ES-I3 (cell line): ENCODE data around the gene RPTOR.

Experiments used
- H3K36me3 ChIP-seq: 2 replicates; pipeline ENCODE4 v1.6.1; 2013; ENCODE audit warnings: mild to moderate bottlenecking, low read length, control low read depth, moderate library complexity; ENCODE audit not compliant: insufficient read depth
- H3K4me1 ChIP-seq: 2 replicates; pipeline ENCODE4 v1.6.1; 2013; ENCODE audit warnings: mild to moderate bottlenecking, control low read depth, low read length; ENCODE audit not compliant: insufficient read depth
- H3K9ac ChIP-seq: 2 replicates; pipeline ENCODE4 v1.6.1; 2013; ENCODE audit warnings: low read depth, mild to moderate bottlenecking, low read length, moderate library complexity
- H3K9me3 ChIP-seq: 2 replicates; pipeline ENCODE4 v1.6.1; 2013; ENCODE audit warnings: mild to moderate bottlenecking, low read length, moderate library complexity; ENCODE audit not compliant: control insufficient read depth, insufficient read depth

The RPTOR gene

GRCh38 chr17:80980397-80981061 lies 435.9 kb downstream of the RPTOR start:
- Histone ChIP-seq H3K9me3 (no peaks in the 10 kb centered on the region), H3K36me3 (no peaks in the 10 kb centered on the region), H3K4me1 (no peaks in the 10 kb centered on the region; the same call in 1 of the 2 replicates)

DNA sequence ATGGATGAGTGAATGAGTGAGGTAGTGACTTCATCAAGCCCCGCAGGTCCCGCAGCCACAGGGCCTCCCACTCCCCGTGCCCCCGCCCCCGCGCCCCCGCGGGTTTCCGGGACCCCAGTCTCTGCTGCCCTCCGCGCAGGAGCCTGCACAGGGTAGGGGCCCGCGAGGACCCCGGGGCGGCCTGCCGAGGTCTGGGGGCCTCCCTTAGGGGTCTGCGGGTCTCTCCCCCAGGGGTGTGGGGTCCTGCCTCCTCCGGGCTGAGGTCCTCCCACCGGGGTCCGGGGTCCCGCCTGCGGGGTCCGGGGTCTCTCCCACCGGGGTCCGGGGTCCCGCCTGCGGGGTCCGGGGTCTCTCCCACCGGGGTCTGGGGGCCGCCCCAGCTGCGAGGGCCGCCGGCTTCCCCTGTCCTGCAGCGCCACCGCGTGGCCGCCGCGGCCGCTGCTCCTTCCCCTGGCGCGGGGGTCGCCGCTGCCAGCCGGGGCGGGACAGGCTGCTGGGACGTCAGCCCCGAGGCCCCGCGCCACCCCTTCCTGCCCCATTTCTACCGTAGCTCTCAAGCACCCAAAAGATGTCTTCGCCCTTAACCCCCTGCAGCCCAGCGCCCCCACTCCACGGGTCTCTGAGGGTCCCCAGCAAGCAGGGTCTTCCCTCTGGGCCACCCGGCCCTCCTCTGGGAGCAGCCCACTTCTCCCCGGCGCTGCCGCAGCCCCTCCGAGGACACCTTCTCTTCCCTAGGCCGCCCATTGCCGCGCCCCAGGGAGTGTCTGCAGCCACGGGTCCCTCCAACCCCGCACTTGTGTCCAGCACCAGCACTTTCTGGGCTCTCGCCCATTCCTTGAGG lies 436.6 kb downstream of the RPTOR start:
- Histone ChIP-seq H3K9ac (peak overlapping the region; percentile 26; the same call in 1 of the 2 replicates), H3K36me3 (no peaks in the 10 kb centered on the region), H3K4me1 (no peaks in the 10 kb centered on the region; the same call in 1 of the 2 replicates), H3K9me3 (no peaks in the 10 kb centered on the region)

More at GRCh38 chr17:80980397-80981061, 435.9 kb downstream of the RPTOR start:
- no peak overlapping the region for H3K9ac ChIP-seq

DNA sequence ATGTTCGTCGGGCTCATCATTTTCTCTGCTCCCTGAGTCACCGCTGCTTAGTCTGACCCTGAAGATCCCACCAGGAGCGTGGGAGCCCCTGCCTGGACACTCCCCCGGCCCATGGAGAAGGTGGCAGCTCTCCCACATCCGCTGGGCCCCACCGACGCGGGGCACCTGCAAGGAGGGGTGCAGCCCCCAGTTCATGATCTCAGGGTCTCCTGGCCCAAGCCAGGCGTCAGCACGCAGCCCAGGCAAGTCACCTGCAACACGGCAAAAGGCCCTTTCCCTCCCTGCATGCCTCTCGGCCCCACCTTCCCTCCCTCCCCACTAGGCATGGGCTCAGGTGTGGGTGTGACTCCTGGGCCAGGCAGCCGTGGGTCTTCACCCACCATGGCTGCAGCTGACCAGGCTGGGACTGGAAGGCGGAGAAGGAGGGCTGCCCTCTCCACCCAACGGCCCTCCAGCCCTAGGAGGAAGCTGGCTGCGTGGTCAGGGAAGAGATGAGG lies 437.3 kb downstream of the RPTOR start:
- no peaks in the 10 kb centered on the region; the same call in 1 of the 2 replicates for H3K4me1 ChIP-seq
- no peaks in the 10 kb centered on the region for H3K9me3 ChIP-seq
- peak overlapping the region; percentile 26; the same call in 1 of the 2 replicates for H3K9ac ChIP-seq
- no peaks in the 10 kb centered on the region for H3K36me3 ChIP-seq

- H3K9me3 ChIP-seq: no peaks in the 10 kb centered on the region
- no peak overlapping the region for H3K9ac ChIP-seq
- H3K4me1 ChIP-seq: no peaks in the 10 kb centered on the region; the same call in 1 of the 2 replicates
- no peaks in the 10 kb centered on the region for H3K36me3 ChIP-seq
Observed at GRCh38 chr17:80982426-80982974, 437.9 kb downstream of the RPTOR start.

DNA sequence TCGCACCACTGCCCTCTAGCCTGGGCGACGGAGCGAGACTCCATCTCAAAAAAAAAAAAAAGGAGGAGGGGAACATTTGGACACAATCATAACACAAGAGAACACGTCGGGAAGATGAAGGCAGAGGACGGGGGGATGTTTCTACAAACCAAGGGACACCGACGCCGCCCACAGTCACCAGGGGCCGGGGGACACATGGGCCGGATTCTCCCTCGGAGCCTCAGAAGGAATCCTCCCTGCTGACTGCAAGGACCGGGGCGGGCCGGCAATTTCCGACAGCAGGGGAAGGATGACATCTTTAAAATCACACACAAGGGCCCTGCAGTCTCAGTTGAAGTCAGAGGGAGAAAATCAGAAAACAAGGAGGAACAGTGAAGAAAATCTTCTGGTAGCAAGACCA lies 438.9 kb downstream of the RPTOR start:
- H3K36me3 ChIP-seq: no peaks in the 10 kb centered on the region
- no peaks in the 10 kb centered on the region; the same call in 1 of the 2 replicates for H3K4me1 ChIP-seq
- no peak overlapping the region for H3K9ac ChIP-seq
- no peaks in the 10 kb centered on the region for H3K9me3 ChIP-seq

GRCh38 chr17:80984749-80985148 lies 440.1 kb downstream of the RPTOR start:
- Histone ChIP-seq H3K9ac (no peak overlapping the region), H3K4me1 (no peaks in the 10 kb centered on the region; the same call in 1 of the 2 replicates)

DNA sequence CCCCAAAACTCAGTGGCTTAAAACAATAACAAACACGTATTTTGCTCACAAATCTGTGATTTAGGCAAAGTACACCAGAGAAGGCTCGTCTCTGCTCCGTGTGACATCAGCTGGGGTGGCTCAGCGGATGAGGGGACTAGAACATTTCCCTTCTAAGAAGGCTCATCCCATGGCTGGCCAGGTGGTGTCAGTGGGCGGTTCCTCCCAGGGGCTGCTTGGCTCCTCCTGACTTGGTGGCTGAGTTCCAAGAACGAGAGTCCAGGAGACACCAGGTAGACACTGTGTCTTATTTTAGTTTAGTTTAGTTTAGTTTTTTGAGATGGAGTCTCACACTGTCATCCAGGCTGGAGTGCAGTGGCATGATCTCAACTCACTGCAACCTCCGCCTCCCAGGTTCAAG lies 441.4 kb downstream of the RPTOR start:
- Histone ChIP-seq H3K9me3 (no peaks in the 10 kb centered on the region), H3K36me3 (no peaks in the 10 kb centered on the region), H3K4me1 (no peaks in the 10 kb centered on the region; the same call in 1 of the 2 replicates), H3K9ac (no peak overlapping the region)

More at GRCh38 chr17:80984749-80985148, 440.1 kb downstream of the RPTOR start:
- Histone ChIP-seq H3K36me3 (no peaks in the 10 kb centered on the region), H3K9me3 (no peaks in the 10 kb centered on the region)

DNA sequence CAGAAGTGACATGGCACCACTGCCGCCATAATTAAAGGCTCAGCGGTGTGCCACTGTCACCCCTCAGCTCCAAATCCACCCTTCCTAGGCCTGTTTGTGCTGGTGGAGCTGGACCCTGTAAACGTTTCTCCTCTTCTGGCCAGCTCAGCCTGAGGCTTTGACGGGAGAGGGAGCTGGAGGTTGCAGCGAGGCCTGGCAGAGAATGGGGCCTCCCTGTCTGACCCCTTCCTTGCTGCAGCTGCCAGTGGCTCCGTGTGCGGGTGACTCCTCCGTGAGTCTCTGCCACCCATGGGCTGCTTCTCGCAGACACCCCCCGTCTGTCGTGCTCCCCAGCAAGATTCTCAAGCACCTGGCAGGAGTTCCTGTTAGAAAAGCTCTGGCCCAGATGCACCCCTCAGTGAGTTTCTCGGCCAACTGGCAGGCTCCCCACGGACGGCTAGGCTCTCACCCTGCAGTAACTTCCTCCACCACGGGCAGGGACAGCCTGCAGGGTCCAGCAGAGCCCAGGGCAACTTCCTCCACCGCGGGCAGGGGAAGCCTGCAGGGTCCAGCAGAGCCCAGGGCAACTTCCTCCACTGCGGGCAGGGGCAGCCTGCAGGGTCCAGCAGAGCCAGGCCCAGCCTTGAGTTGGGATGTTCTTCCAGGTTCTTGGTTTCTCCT lies 442.3 kb downstream of the RPTOR start:
- Histone ChIP-seq H3K36me3 (no peaks in the 10 kb centered on the region), H3K9ac (no peak overlapping the region), H3K4me1 (no peaks in the 10 kb centered on the region; the same call in 1 of the 2 replicates), H3K9me3 (no peaks in the 10 kb centered on the region)

DNA sequence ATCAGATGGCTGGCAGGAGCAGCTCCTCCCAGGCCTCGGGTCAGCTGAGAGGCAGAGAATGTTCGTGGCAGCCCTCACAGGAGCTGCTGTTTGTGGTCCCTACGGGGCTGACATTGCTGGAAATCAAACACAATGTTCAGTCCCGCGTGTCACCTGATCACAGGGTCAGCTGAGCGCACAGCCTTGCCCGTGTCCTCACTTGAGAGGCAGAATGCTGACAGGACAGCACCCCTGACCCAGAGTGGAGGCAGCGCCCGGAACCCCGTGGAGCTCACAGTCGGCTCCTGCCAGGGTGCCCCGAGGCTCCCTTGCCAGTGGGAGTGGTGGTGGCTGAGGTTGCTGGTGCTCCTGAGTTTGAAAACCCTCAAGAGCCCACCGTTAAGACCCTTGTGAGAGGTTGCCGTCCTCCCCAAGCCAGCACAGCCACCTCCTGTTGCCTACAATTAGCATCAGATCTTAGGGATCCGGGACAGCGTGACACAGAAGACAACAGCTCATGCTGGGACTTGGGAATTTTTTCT lies 443.4 kb downstream of the RPTOR start:
- Histone ChIP-seq H3K36me3 (no peaks in the 10 kb centered on the region), H3K9me3 (no peaks in the 10 kb centered on the region), H3K4me1 (peaks cover 3% of the 10 kb centered on the region; the same call in 1 of the 2 replicates), H3K9ac (no peak overlapping the region)

DNA sequence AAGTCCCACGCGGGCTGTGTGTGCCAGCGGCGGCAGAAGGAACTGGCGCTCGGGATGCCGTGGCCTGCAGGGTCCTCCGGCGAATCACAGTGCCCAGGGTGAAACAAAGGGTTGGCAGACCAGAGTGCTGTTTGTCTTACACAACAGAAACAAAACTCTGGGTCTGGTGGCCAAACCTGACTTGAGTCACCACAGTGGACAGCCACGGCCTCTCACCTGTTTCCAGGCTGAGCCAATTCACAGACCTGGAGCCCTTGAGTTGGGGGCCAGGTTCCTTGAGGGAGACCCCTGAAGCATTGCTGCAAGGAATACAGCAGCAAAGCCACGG lies 444.9 kb downstream of the RPTOR start:
- peaks cover 3% of the 10 kb centered on the region; the same call in 1 of the 2 replicates for H3K4me1 ChIP-seq
- H3K36me3 ChIP-seq: no peaks in the 10 kb centered on the region
- no peak overlapping the region for H3K9ac ChIP-seq
- no peaks in the 10 kb centered on the region for H3K9me3 ChIP-seq

DNA sequence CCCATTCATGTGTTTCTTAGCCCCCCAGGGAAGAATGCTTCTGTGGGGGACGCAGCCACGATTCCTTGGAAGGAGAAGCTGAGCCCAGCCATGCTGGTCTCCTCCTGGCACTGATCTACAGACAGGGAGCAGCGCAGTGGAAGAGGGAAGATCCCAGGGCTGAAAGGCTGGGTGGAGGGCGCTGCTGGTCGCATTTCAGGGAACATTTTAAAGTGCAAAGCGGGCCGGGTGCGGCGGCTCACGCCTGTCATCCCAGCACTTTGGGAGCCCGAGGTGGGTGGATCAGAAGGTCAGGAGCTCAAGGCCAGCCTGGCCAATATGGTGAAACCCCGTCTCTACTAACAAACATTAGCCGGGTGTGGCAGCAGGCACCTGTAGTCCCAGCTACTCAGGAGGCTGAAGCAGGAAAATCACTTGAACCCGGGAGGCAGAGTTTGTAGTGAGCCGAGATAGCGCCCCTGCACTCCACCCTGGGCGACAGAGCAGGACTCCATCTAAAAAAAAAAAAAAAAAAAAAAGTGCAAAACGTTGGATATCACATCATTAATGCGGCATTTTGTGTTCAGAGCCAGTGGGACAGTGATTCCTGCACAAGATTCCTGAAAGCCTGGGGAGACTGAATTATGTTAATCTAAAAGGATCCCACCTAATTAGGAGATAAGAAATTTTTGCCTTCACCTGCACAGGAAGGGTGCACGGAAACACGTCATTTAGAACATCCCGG lies 446.4 kb downstream of the RPTOR start:
- peak overlapping the region; percentile 98 for H3K9ac ChIP-seq
- peaks cover 3% of the 10 kb centered on the region; the same call in 1 of the 2 replicates for H3K4me1 ChIP-seq
- H3K9me3 ChIP-seq: no peaks in the 10 kb centered on the region
- no peaks in the 10 kb centered on the region for H3K36me3 ChIP-seq

DNA sequence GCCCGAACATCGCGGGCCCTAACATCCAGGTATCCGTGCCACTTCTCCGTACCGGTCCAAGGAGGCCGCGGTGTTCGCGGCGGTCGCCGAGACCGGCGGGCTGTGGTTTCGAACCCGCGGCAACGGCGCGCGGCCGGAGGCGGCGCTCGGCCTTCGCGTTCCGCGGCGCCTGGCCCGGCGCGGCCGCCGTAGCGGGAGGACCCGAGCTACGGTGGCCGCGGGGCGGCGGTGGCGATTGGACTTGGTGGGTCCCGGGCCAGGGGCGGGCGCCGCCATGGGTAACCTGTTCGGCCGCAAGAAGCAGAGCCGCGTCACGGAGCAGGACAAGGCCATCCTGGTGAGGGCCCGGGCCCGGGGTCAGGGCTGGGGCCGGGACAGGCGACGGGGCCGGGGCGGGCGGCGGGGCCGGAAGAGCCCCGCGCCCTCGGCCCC lies 447.0 kb downstream of the RPTOR start, which contains the start of gene CHMP6:
CHMP6 (plus strand) TSS at position 197 of the 432 bp plus-strand sequence; CDS start at position 275, 78 bp downstream.
- Histone ChIP-seq H3K4me1 (peaks cover 3% of the 10 kb centered on the region; the same call in 1 of the 2 replicates), H3K9me3 (no peaks in the 10 kb centered on the region), H3K9ac (peak within 1 kb of the TSS; percentile 98), H3K36me3 (no peaks in the 10 kb centered on the region)
